Posterior cingulate gyrus (tissue), 11 donors: ENCODE results near the gene TMCC3.

ENCODE experiments used
- DNase-seq, 10 donors: peaks; one replicate each; pipeline versions ENCODE4 v3.0.0 to v3.0.0-alpha.2; 2020 to 2021; ENCODE audit warnings: mixed read lengths in 3 of 10
- intact Hi-C: fragments of 100-400 bp; cut with DNase I; formaldehyde crosslinking; loops from one replicate; pipeline ENCODE4 v1.15.1; 2023

The TMCC3 gene

DNA sequence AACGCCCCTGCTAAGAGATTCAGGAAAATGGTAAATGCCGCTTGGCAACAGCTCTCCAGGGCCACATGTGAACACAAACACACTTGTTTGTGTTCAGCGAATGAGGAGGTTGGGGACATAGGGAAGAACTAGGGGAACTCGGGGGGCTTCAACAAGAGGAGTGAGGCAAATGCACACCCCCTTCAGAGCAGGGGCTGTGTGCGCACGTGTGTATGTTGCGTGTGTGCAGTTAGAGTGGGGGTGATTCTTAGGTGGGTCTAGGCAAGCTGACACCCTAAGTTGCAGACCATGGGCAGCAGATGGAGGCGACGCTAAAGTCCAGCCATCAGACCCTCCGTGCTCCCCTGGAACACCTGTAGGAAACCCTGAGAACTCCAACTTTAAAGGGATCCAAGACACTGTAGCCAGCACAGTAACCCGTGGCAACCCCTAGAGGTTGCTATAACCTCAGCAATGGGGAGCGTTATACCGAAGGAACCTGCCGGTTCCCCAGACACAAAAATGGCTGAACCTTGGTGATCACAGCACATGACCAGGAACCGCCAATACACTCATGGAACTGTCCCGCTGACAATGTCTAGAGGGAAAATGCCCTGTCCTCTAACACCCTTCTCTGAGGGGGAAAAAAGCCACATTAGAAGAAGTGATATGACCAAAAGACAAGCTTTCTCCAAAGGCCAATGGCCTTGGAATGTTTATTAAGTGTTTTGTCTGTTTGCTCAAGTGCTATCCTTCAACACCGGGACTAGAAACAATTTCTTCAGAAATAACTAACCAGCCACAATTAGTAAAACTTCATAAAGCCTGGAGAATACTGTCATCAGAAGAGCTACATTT is 104.2 kb downstream of the TMCC3 start:
- peak in 5 of 10 donors; percentile 23 to 88 (median 50) for DNase-seq

DNA sequence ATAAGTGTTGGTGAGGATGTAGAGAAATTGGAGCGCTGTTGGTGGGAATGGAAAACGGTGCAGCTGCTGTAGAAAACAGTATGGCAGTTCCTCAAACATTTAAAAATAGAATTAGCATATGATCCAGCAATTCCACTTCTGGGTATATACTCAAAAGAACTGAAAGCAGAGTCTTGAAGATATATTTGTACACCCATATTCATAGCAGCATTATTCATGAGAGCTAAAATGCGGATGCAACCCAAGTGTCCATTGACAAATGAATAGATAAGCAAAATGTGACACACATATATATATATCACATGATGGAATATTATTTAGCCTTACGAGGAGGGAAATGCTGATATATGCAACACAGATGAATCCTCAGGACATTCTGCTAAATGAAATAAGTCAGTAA is 106.0 kb downstream of the TMCC3 start:
- intact Hi-C loops: loop anchor here (10.0 kb wide), 1 partner anchor 790 kb away; no protein-coding TSS in a partner anchor
- DNase-seq: no peak

More for the DNA sequence above, 104.2 kb downstream of the TMCC3 start:
- intact Hi-C loops: loop anchor here (2.0 to 10.0 kb wide), 4 partner anchors 207 to 789 kb away; no protein-coding TSS in a partner anchor

DNA sequence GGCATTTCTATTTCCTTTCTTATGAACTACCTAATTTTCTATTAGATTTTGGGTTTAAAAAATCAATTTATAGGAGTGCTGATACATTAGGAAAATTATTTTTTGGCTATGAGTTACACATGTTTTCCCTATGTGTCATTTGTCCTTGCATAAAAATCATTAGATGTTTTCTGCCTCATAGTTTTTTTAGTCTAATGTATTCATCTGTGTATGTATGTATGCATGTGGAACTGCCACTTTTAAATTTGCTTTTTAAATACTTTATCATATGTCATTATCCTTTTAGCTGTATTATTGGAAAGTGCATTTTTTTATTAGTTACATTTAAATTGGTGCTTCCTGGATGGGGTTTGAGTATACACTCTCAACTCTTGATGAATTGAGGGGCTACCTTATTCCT is 112.0 kb downstream of the TMCC3 start:
- DNase-seq: no peak
- intact Hi-C loops: no loop called here

DNA sequence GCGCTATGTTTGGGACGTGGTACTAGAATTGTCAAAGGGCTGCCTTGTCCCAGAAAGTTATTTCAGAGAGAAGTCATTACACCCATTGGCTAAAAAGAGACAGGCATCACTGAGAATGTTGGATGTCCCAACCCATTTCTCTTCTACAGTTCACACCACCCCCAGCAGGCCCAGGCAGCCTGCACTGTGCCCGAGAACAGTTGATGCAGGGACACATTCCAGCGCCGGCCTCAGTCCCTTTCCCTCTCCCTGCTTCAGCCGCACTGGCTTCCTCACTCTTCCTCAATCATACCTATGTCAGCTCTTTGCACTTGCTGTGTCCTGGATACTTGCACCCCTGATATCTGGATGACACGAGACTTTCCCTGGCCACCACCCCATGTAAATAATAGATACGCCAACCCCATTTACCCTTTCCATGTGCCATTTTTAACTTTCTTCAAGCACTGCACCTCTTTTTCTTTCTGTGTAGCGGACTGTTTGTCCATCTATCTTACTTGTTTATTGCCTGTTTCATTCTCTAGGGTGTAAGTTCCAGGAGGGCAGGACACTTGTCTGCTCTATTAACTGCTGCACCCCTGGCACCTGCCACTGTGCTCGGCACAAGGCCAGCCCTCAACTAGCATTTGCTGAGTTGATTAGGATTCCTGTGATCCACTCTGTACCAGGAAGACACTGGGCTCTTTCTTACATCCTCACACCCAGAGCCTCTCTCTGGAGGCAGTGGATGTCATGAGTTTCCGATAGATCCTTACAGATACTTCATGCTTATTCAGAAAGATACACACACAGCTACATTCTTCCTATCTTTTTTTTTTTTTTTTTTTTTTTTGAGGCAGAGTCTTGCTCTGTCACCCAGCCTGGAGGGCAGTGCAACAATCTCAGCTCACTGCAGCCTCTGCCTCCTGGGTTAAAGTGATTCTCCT is 114.1 kb downstream of the TMCC3 start:
- intact Hi-C loops: no loop called here
- no peak for DNase-seq

DNA sequence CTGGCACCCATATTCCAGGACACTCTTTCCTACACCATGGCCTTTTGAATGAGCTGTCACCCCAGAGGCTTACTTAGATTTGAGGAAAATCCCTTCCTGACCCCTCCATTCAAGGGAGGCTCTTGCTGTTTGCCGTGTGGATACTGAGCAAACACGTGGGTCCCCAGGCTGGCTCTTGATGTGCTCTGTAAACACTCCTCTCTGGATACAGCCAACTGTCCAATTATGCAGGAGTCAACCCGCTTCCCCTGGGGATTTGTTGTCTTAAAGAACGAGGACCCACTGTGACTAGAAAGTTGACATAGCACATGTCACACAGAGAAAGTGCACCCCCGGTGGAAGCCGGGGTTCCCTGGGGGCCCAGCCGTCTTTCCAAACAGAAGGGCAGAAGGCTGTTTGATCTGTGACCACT is 114.8 kb downstream of the TMCC3 start:
- no peak for DNase-seq
- intact Hi-C loops: no loop called here

DNA sequence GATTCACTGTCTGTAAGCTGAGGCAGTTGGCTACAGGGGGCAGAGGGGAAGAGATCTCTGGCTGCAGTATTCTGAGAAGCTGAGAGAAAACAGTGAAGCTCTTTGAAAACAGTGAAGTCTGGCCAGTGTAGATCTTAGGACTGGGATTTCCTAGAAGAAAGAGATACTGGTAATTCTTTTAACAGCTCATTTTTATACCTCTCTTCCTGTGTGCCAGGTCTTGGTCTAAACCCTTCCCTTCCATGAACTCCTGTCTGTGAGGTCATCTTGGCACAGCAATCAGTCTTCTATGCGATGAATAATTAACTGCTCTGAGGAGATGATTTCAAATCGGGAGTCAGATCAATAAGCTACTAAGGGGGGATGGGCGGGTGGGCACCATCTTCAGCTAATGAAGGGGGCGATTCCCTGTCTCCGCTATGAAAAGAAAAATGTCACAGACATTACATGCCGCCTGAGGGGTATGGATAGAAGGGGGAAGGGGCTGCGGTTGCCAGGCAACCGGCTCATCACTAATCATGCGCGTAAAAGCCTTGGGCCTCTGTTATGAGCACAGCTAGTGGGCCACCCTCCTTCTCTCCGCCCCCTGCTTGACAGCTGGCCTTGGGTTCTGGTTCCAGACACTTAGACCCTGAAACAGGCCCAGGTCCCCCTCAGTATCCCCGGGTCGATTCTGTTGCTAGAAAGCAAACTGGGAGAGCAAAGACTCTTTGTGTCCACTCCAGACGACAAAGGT is 115.4 kb downstream of the TMCC3 start:
- intact Hi-C loops: no loop called here
- DNase-seq: no peak

DNA sequence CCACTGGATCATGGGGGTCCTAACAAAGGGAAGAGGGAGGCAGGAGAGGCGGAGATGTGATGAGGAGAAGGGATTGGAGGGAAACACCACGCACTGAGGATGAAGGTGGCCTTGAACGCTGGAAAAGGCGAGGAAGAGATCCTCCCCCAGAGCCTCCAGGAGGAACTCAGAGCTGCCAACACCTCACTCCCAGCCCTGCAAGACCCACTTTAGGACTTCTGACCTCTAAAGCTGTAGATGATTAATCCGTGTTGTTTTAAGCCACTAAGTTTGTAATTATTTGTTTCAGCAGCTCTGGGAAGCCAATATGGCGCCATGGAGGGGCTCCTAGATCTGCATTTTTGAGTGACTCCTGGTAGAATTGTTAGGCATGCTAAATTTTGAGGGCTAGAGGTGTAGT is 116.1 kb downstream of the TMCC3 start:
- intact Hi-C loops: no loop called here
- DNase-seq: no peak

DNA sequence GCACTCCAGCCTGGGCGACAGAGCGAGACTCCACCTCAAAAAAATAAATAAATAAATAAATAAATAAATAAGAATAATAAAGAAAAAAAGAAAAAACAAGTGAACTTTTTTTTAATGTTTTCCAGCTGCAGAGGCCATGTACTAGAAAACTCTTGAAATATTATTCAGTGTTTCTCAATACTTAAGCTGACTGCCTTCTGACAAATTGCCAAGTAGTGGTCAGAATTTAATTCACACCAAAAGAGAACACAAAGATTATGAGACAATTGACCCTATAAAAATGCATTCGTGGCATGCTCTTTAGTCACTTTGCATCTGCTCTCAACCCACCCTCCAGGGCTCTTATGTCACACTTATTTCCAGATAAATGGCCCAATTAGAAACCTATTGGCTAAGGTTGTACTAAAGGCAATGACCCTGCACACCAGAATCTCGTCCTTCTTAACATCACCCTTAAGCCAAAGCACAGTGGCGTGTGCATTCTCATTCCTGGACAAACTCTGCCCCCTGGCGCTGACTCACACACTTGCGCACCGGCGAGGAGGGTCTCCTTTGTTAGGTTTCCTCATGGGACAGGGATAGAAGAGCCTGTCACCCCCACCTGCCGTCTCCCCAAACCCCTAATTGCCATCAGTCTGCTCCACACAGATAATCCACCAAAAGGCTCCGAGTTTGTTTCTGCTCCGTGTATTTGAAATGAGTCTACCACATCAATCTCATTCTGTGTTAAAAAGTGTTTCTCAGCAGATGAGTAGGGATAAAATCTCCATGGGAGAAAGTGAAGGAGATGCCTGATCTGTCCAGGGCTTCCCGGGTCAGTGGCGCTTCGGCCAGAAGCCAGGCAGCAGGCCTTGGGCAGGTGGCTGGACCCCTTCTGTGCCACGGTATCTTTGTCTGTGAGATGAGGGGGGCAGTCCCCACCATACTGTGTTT is 117.6 kb downstream of the TMCC3 start:
- intact Hi-C loops: loop anchor here (1.0 kb wide), 2 partner anchors 387 to 398 kb away; no protein-coding TSS in a partner anchor
- DNase-seq: peak; percentile 39 to 96 (median 78)

DNA sequence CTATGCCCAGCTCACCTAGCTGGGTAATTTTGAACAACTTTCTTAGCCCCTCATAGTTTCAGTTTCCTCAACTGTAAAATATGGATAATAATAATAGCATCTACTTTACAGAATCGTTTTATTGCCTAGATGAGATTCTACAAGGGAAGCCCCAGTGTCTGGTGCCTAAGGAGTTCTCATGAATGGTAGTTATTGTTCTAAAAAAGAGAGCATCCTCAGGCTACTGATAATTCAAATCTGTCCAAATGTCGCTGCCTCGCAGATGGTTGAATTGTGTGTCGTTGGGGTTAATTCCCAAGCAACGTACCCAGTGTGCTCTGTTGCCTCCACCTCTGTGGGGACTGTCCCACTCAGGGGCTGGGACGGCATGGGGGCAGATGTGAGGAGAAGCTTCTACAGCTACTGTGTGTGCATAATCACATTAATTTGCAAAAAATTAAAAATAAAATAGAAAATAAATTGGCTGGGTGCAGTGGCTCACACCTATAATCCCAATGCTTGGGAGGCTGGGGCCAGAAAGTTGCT is 119.1 kb downstream of the TMCC3 start:
- intact Hi-C loops: no loop called here

DNA sequence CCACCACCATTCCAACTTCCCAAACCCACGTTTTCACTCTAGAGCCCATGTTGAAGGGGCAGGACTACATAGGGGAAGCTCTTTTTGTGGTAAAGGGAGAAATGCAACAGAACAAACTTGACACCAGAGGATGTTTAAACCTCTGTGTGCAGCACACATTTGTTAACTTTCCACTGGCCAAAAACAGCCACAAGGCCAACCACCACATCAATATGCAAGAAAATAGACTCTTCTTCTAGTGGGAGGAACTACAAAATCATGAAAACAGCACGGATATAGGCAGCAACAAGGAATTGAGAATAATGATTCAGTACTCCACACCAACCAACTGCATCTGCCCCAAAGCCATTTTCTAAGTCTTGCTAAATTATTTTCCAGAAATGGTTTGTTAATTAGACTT is 124.4 kb downstream of the TMCC3 start:
- intact Hi-C loops: no loop called here
- no peak for DNase-seq

More for the DNA sequence above, 119.1 kb downstream of the TMCC3 start:
- no peak for DNase-seq
